Keratinocyte (primary cell): ENCODE measurements around the gene LRRC52. TPM values are rescaled to one million over a fixed set of nuclear protein-coding genes. Genes with fewer than 3 reads are reported as not detected.

Experiments
- DNase-seq: peaks from one replicate; pipeline ENCODE4 v3.0.0-alpha.2; 2011; ENCODE audit warnings: low read depth, missing footprints, low spot score
- FAIRE-seq: peaks from 2 replicates; lab custom pipeline; 2011; peaks lifted over from hg19 to GRCh38; lab: Jason Lieb, UNC
- H2AFZ ChIP-seq: 2 replicates; pipeline ENCODE4 v1.6.0; 2012; ENCODE audit warnings: low read length, control low read depth, inconsistent platforms; ENCODE audit not compliant: control insufficient read depth
- H3K27ac ChIP-seq: 2 replicates; pipeline ENCODE4 v1.5.1; 2011; ENCODE audit warnings: low read length; ENCODE audit not compliant: control insufficient read depth, insufficient read depth
- H3K27me3 ChIP-seq: 3 replicates; pipeline ENCODE4 v1.6.0; 2011; ENCODE audit warnings: low read length; ENCODE audit not compliant: control insufficient read depth, insufficient read depth; ENCODE audit errors: extremely low read depth
- H3K36me3 ChIP-seq, 2 experiments: 2 replicates in 1 of 2; 3 replicates in 1 of 2; pipeline ENCODE4 v1.5.1; 2011; ENCODE audit warnings: low read length in 2 of 2, mild to moderate bottlenecking in 1 of 2; ENCODE audit not compliant: control insufficient read depth in 2 of 2, insufficient read depth in 2 of 2; ENCODE audit errors: extremely low read depth in 1 of 2
- H3K4me1 ChIP-seq: 3 replicates; pipeline ENCODE4 v1.5.1; 2011; ENCODE audit warnings: low read length; ENCODE audit not compliant: control insufficient read depth, insufficient read depth; ENCODE audit errors: extremely low read depth
- H3K4me2 ChIP-seq: 3 replicates; pipeline ENCODE4 v1.6.0; 2011; ENCODE audit warnings: low read depth, low read length; ENCODE audit not compliant: control insufficient read depth, insufficient read depth; ENCODE audit errors: extremely low read depth
- H3K4me3 ChIP-seq, 3 experiments: fragments of 200-600 bp in 1 of 3; sonication (generic) in 1 of 3; 2 replicates in 2 of 3; 3 replicates in 1 of 3; pipeline ENCODE4 v1.5.1; 2011 to 2016; ENCODE audit warnings: low read length in 3 of 3, mild to moderate bottlenecking in 3 of 3, control low read depth in 2 of 3, inconsistent platforms in 1 of 3, low read depth in 1 of 3, mixed read lengths in 1 of 3, mixed run types in 1 of 3, moderate library complexity in 1 of 3; ENCODE audit not compliant: control insufficient read depth in 2 of 3, insufficient read depth in 2 of 3; ENCODE audit errors: extremely low read depth in 1 of 3
- H3K79me2 ChIP-seq: 2 replicates; pipeline ENCODE4 v1.6.0; 2012; ENCODE audit warnings: low read length; ENCODE audit not compliant: control insufficient read depth, insufficient read depth
- H3K9ac ChIP-seq: 3 replicates; pipeline ENCODE4 v1.6.0; 2011; ENCODE audit warnings: low read length; ENCODE audit not compliant: control insufficient read depth, insufficient read depth; ENCODE audit errors: extremely low read depth
- H3K9me1 ChIP-seq: 3 replicates; pipeline ENCODE4 v1.6.0; 2011; ENCODE audit warnings: low read length; ENCODE audit not compliant: control insufficient read depth, insufficient read depth; ENCODE audit errors: extremely low read depth
- H3K9me3 ChIP-seq: 2 replicates; pipeline ENCODE4 v1.5.1; 2012; ENCODE audit warnings: low read depth, low read length; ENCODE audit not compliant: control insufficient read depth
- H4K20me1 ChIP-seq: 3 replicates; pipeline ENCODE4 v1.6.0; 2011; ENCODE audit warnings: low read length; ENCODE audit not compliant: control insufficient read depth, insufficient read depth; ENCODE audit errors: extremely low read depth
- CTCF ChIP-seq, 3 experiments: IDR thresholded peaks in 1 of 3; conservative IDR thresholded peaks in 1 of 3; optimal IDR thresholded peaks in 1 of 3; 2 replicates in 2 of 3; 3 replicates in 1 of 3; pipeline versions ENCODE3 to v1.5.1; 2011; ENCODE audit warnings: low read length in 3 of 3, mild to moderate bottlenecking in 3 of 3, moderate library complexity in 2 of 3, control low read depth in 1 of 3, inconsistent platforms in 1 of 3; ENCODE audit not compliant: insufficient read depth in 2 of 3; ENCODE audit errors: extremely low read depth in 1 of 3
- EZH2 ChIP-seq: IDR thresholded peaks from one replicate; pipeline ENCODE4 v1.6.1; 2012; ENCODE audit warnings: inconsistent platforms, mild to moderate bottlenecking, low read length, moderate library complexity
- dilution Hi-C: fragments of 300-500 bp; cut with MboI; formaldehyde crosslinking; loops from one replicate; pipeline ENCODE4 v1.7.0; 2020; ENCODE audit warnings: low sequenced_read_pairs; ENCODE audit not compliant: extremely low pct_ligation_motif_present
- polyA plus RNA-seq, 5 experiments: library from polyadenylated mRNA; depleted of rRNA in 3 of 5; stranded (reverse) in 3 of 5; stranded (forward) in 1 of 5; unstranded in 1 of 5; fragments of >200 nt; gene quantifications; 1 replicate in 1 of 5; 2 replicates in 3 of 5; 3 replicates in 1 of 5; pipeline versions ENCODE4 v1.2.1 to v1.2.3, GENCODE V29; 2011 to 2012; ENCODE audit warnings: missing spikeins in 2 of 5, low read depth in 1 of 5, low replicate concordance in 1 of 5

Gene LRRC52
- polyA plus RNA-seq, 1 donor (not counting 4 experiments of a cell fraction or from before 2014, with no cell fraction given), result not detected

DNA sequence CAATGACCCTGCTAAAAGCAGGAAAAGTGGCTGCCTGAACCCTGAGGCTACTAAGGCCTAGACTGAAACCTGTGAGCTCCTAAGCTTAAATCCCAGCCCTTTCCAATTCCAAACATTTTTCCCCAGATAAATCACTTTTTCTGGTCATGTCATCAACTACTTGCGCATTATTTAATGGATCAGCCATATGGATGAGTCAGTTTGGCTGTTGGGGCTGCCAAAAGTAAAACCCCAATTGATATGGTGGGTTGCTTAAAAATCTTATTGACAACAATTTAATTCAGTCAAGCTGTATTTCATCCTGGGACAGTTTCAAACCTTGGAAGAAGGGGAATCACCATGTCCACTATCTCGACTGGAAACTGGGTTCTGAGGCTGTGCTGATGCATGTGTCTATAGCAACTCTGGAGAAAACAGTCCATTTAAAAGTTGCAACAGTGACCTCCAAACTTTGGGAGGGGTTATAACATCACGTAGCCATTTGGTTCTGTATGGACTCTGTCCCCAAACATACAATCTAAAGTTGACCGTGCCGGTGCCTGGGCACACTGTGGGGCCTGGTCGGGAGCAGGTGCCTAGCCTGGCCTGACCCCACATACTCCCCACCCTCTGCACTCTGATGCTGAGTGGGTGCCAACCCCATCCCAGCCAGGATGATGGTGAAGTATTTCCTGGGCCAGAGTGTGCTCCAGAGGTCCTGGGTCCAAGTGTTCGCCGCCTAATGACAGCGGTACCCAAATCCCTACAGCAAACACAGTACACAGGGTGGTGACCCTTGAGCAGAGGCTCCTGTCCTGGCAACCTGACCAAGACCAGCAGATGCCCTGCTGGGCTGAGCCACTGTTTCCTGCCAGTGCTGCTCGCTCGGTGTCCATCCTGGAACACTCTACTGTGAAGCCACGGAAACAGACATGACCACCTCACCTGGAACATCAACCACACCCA lies 46.5 kb upstream of the LRRC52 start:
- no peak for DNase-seq
- no peaks in the 10 kb centered on the region for H3K9me1 ChIP-seq
- no peaks in the 10 kb centered on the region for H3K4me1 ChIP-seq
- no peak for TF ChIP-seq EZH2
- no peak for TF ChIP-seq CTCF (optimal IDR thresholded peaks at IDR 0.05 in 1 of 3, IDR thresholded peaks at IDR 0.05 in 1 of 3, conservative IDR thresholded peaks at IDR 0.05 in 1 of 3; ENCODE audit: extremely low read depth in 1 of 3, insufficient read depth in 2 of 3, low read length in 3 of 3)
- dilution Hi-C loops, result no loop called here
- H3K36me3 ChIP-seq, result no peaks in the 10 kb centered on the region
- no peaks in the 10 kb centered on the region for H3K79me2 ChIP-seq
- no peak for FAIRE-seq
- H3K9me3 ChIP-seq, result no peaks in the 10 kb centered on the region
- no peak overlapping the region for H3K27ac ChIP-seq
- H3K4me2 ChIP-seq, result no peak overlapping the region
- no peak overlapping the region for H2AFZ ChIP-seq
- no peak overlapping the region for H3K4me3 ChIP-seq
- H3K27me3 ChIP-seq, result peaks cover 40% of the 10 kb centered on the region
- H3K9ac ChIP-seq, result no peak overlapping the region
- no peaks in the 10 kb centered on the region for H4K20me1 ChIP-seq

GRCh38 chr1:165501330-165501969 lies 42.4 kb upstream of the LRRC52 start:
- Histone ChIP-seq H3K79me2 (no peaks in the 10 kb centered on the region), H3K9me1 (no peaks in the 10 kb centered on the region), H3K27ac (no peak overlapping the region), H3K9me3 (no peaks in the 10 kb centered on the region), H3K36me3 (no peaks in the 10 kb centered on the region), H2AFZ (no peak overlapping the region), H4K20me1 (no peaks in the 10 kb centered on the region), H3K27me3 (peaks cover 12% of the 10 kb centered on the region), H3K4me3 (no peak overlapping the region), H3K4me1 (no peaks in the 10 kb centered on the region), H3K4me2 (no peak overlapping the region), H3K9ac (no peak overlapping the region)
- TF ChIP-seq CTCF (optimal IDR thresholded peaks at IDR 0.05 in 1 of 3, IDR thresholded peaks at IDR 0.05 in 1 of 3, conservative IDR thresholded peaks at IDR 0.05 in 1 of 3; ENCODE audit: extremely low read depth in 1 of 3, insufficient read depth in 2 of 3, low read length in 3 of 3) (no peak), EZH2 (no peak)
- no peak for FAIRE-seq
- DNase-seq, result no peak
- dilution Hi-C loops, result no loop called here
